Keratinocyte (primary cell): ENCODE results near the gene PTPN13. TPM values are rescaled to one million over a fixed set of nuclear protein-coding genes. Genes with fewer than 3 reads are reported as not detected.

Experiments used
- DNase-seq: peaks from one replicate; pipeline ENCODE4 v3.0.0-alpha.2; 2011; ENCODE audit warnings: low read depth, missing footprints, low spot score
- FAIRE-seq: peaks from 2 replicates; lab custom pipeline; 2011; peaks lifted over from hg19 to GRCh38; lab: Jason Lieb, UNC
- H2AFZ ChIP-seq: 2 replicates; pipeline ENCODE4 v1.6.0; 2012; ENCODE audit warnings: low read length, control low read depth, inconsistent platforms; ENCODE audit not compliant: control insufficient read depth
- H3K27ac ChIP-seq: 2 replicates; pipeline ENCODE4 v1.5.1; 2011; ENCODE audit warnings: low read length; ENCODE audit not compliant: control insufficient read depth, insufficient read depth
- H3K27me3 ChIP-seq: 3 replicates; pipeline ENCODE4 v1.6.0; 2011; ENCODE audit warnings: low read length; ENCODE audit not compliant: control insufficient read depth, insufficient read depth; ENCODE audit errors: extremely low read depth
- H3K36me3 ChIP-seq, 2 experiments: 2 replicates in 1 of 2; 3 replicates in 1 of 2; pipeline ENCODE4 v1.5.1; 2011; ENCODE audit warnings: low read length in 2 of 2, mild to moderate bottlenecking in 1 of 2; ENCODE audit not compliant: control insufficient read depth in 2 of 2, insufficient read depth in 2 of 2; ENCODE audit errors: extremely low read depth in 1 of 2
- H3K4me1 ChIP-seq: 3 replicates; pipeline ENCODE4 v1.5.1; 2011; ENCODE audit warnings: low read length; ENCODE audit not compliant: control insufficient read depth, insufficient read depth; ENCODE audit errors: extremely low read depth
- H3K4me2 ChIP-seq: 3 replicates; pipeline ENCODE4 v1.6.0; 2011; ENCODE audit warnings: low read depth, low read length; ENCODE audit not compliant: control insufficient read depth, insufficient read depth; ENCODE audit errors: extremely low read depth
- H3K4me3 ChIP-seq, 3 experiments: fragments of 200-600 bp in 1 of 3; sonication (generic) in 1 of 3; 2 replicates in 2 of 3; 3 replicates in 1 of 3; pipeline ENCODE4 v1.5.1; 2011 to 2016; ENCODE audit warnings: low read length in 3 of 3, mild to moderate bottlenecking in 3 of 3, control low read depth in 2 of 3, inconsistent platforms in 1 of 3, low read depth in 1 of 3, mixed read lengths in 1 of 3, mixed run types in 1 of 3, moderate library complexity in 1 of 3; ENCODE audit not compliant: control insufficient read depth in 2 of 3, insufficient read depth in 2 of 3; ENCODE audit errors: extremely low read depth in 1 of 3
- H3K79me2 ChIP-seq: 2 replicates; pipeline ENCODE4 v1.6.0; 2012; ENCODE audit warnings: low read length; ENCODE audit not compliant: control insufficient read depth, insufficient read depth
- H3K9ac ChIP-seq: 3 replicates; pipeline ENCODE4 v1.6.0; 2011; ENCODE audit warnings: low read length; ENCODE audit not compliant: control insufficient read depth, insufficient read depth; ENCODE audit errors: extremely low read depth
- H3K9me1 ChIP-seq: 3 replicates; pipeline ENCODE4 v1.6.0; 2011; ENCODE audit warnings: low read length; ENCODE audit not compliant: control insufficient read depth, insufficient read depth; ENCODE audit errors: extremely low read depth
- H3K9me3 ChIP-seq: 2 replicates; pipeline ENCODE4 v1.5.1; 2012; ENCODE audit warnings: low read depth, low read length; ENCODE audit not compliant: control insufficient read depth
- H4K20me1 ChIP-seq: 3 replicates; pipeline ENCODE4 v1.6.0; 2011; ENCODE audit warnings: low read length; ENCODE audit not compliant: control insufficient read depth, insufficient read depth; ENCODE audit errors: extremely low read depth
- CTCF ChIP-seq, 3 experiments: IDR thresholded peaks in 1 of 3; conservative IDR thresholded peaks in 1 of 3; optimal IDR thresholded peaks in 1 of 3; 2 replicates in 2 of 3; 3 replicates in 1 of 3; pipeline versions ENCODE3 to v1.5.1; 2011; ENCODE audit warnings: low read length in 3 of 3, mild to moderate bottlenecking in 3 of 3, moderate library complexity in 2 of 3, control low read depth in 1 of 3, inconsistent platforms in 1 of 3; ENCODE audit not compliant: insufficient read depth in 2 of 3; ENCODE audit errors: extremely low read depth in 1 of 3
- EZH2 ChIP-seq: IDR thresholded peaks from one replicate; pipeline ENCODE4 v1.6.1; 2012; ENCODE audit warnings: inconsistent platforms, mild to moderate bottlenecking, low read length, moderate library complexity
- dilution Hi-C: fragments of 300-500 bp; cut with MboI; formaldehyde crosslinking; loops from one replicate; pipeline ENCODE4 v1.7.0; 2020; ENCODE audit warnings: low sequenced_read_pairs; ENCODE audit not compliant: extremely low pct_ligation_motif_present
- polyA plus RNA-seq, 5 experiments: library from polyadenylated mRNA; depleted of rRNA in 3 of 5; stranded (reverse) in 3 of 5; stranded (forward) in 1 of 5; unstranded in 1 of 5; fragments of >200 nt; gene quantifications; 1 replicate in 1 of 5; 2 replicates in 3 of 5; 3 replicates in 1 of 5; pipeline versions ENCODE4 v1.2.1 to v1.2.3, GENCODE V29; 2011 to 2012; ENCODE audit warnings: missing spikeins in 2 of 5, low read depth in 1 of 5, low replicate concordance in 1 of 5

The PTPN13 gene
- polyA plus RNA-seq, 1 donor (not counting 4 experiments of a cell fraction or from before 2014, with no cell fraction given) = 37.6 TPM

- H3K4me3 ChIP-seq = no peak overlapping the region
- FAIRE-seq (no peak), DNase-seq (no peak)
- no peak overlapping the region for H3K27ac ChIP-seq
- H4K20me1 ChIP-seq = no peaks in the 10 kb centered on the region
- H3K4me1 ChIP-seq = no peaks in the 10 kb centered on the region
- H3K9me1 ChIP-seq = no peaks in the 10 kb centered on the region
- dilution Hi-C loops = no loop called here
- no peak overlapping the region for H3K4me2 ChIP-seq
- H3K27me3 ChIP-seq = no peaks in the 10 kb centered on the region
- no peaks in the 10 kb centered on the region for H3K79me2 ChIP-seq
- no peak overlapping the region for H3K9ac ChIP-seq
- H2AFZ ChIP-seq = no peak overlapping the region
- TF ChIP-seq CTCF (optimal IDR thresholded peaks at IDR 0.05 in 1 of 3, IDR thresholded peaks at IDR 0.05 in 1 of 3, conservative IDR thresholded peaks at IDR 0.05 in 1 of 3; ENCODE audit: extremely low read depth in 1 of 3, insufficient read depth in 2 of 3, low read length in 3 of 3) (no peak), EZH2 (no peak)
- H3K9me3 ChIP-seq = no peaks in the 10 kb centered on the region
- H3K36me3 ChIP-seq = peaks cover 19 to 22% of the 10 kb centered on the region in 2 experiments
Observed at GRCh38 chr4:86762649-86763048, 168.5 kb downstream of the PTPN13 start.

GRCh38 chr4:86769794-86770193 is 175.7 kb downstream of the PTPN13 start:
- no peak overlapping the region for H3K4me3 ChIP-seq
- H3K9me1 ChIP-seq = no peaks in the 10 kb centered on the region
- no peaks in the 10 kb centered on the region for H4K20me1 ChIP-seq
- no peak overlapping the region for H3K9ac ChIP-seq
- dilution Hi-C loops = no loop called here
- H3K36me3 ChIP-seq = peaks cover 23 to 33% of the 10 kb centered on the region in 2 experiments
- H3K9me3 ChIP-seq = no peaks in the 10 kb centered on the region
- no peaks in the 10 kb centered on the region for H3K27me3 ChIP-seq
- DNase-seq (no peak), FAIRE-seq (no peak)
- no peak overlapping the region for H2AFZ ChIP-seq
- TF ChIP-seq EZH2 = no peak
- TF ChIP-seq CTCF (optimal IDR thresholded peaks at IDR 0.05 in 1 of 3, IDR thresholded peaks at IDR 0.05 in 1 of 3, conservative IDR thresholded peaks at IDR 0.05 in 1 of 3; ENCODE audit: extremely low read depth in 1 of 3, insufficient read depth in 2 of 3, low read length in 3 of 3) = no peak
- no peaks in the 10 kb centered on the region for H3K79me2 ChIP-seq
- H3K4me1 ChIP-seq = no peaks in the 10 kb centered on the region
- no peak overlapping the region for H3K27ac ChIP-seq
- no peak overlapping the region for H3K4me2 ChIP-seq
